HG03571 (cell line): ENCODE data around the gene CCNC.

Experiments used
- ATAC-seq: cut with Tn5 transposase; IDR thresholded peaks from one replicate; pipeline ENCODE4 v1.9.1; 2021; ENCODE audit not compliant: unreplicated experiment

The CCNC gene, protein sequence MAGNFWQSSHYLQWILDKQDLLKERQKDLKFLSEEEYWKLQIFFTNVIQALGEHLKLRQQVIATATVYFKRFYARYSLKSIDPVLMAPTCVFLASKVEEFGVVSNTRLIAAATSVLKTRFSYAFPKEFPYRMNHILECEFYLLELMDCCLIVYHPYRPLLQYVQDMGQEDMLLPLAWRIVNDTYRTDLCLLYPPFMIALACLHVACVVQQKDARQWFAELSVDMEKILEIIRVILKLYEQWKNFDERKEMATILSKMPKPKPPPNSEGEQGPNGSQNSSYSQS

DNA sequence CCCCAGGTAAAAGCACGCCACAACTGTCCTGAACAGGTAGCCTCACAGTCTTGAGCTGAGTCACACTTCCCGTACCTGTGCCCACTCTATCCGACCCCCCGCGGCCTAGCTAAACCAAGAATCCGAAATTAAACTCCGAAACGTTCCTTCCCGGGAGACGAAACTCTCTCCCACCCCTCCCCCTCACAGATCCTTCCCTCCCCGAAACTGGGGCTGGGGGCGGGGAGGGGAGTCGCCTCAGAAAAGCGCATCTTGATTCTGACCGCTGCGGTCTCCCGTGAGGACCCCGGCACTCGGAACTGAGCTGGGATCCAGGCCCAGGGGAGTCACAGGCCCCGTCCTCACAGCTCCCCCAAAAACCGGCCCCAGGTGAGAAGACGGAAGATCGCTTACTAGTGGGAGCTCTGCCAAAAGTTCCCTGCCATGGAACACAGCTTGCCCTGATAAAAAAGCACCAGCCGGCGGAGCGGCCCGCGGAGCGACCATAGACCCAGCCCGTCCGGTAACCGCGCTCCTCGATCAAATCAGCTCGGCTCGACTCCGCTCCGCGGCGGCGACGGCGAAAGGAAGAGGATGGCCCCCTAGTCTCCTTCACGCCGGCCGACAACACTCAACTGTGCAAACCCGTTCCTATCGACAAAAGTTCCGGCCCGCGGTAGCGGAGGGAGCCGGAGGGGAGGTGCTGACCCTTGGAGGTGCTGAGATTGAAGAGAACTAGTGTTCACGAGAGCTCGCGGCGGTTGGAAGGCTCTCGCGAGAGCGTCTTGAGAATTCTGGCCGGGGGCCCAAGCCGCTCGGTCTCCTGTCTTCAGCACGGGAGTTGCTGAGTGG, at the start of gene CCNC:
Gene CCNC (minus strand): TSS at position 558 of the 831 bp plus-strand sequence. CDS start 133 bp downstream, at position 425.
- ATAC-seq, result peak; percentile 98

DNA sequence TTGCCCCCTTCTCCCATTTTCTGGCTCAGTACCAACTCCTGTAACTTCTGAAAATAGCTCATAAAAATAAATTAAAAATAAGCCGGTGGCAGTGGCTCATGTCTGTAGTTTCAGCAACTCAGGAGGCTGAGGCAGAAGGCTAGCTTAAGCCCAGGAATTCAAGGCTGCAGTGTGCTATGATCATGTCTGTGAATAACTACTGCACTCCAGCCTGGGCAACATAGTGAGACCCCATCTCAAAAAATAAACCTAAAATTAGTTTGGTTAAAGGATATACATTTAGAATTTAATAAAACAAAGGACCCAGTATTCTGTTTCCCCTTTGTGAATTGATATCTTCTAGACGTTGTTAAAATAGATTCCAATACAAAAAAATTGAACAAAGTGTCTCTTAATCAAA, 48.7 kb upstream of the CCNC start:
- no peak for ATAC-seq

DNA sequence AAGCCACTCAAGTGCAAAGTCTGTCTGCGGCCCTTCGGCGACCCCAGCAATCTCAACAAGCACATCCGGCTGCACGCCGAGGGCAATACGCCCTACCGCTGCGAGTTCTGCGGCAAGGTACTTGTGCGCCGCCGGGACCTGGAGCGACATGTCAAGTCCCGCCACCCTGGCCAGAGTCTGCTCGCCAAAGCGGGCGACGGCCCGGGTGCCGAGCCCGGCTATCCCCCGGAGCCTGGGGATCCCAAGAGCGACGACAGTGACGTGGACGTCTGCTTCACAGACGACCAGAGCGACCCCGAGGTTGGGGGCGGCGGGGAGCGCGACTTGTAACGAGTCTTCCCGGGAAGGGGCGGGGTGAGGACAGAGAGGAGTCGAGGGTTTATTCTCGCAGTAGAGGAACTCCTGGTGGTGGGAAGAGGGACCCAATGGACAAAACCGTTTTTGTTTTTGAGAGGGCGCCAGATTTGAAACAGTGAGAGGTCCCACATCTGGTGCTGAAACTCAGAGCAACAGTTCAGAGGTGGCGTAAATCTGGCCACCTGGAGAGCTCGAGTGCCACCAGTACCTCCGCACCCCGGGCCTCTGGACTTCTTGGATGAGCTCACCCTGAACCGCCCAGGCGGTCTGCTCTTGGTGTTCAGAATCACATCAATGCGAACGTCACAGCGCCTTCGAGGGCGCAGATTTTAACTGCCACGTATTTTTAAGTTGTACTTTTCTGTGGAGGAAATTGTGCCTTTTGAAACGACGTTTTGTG, 46.1 kb upstream of the CCNC start:
- ATAC-seq, result no peak

DNA sequence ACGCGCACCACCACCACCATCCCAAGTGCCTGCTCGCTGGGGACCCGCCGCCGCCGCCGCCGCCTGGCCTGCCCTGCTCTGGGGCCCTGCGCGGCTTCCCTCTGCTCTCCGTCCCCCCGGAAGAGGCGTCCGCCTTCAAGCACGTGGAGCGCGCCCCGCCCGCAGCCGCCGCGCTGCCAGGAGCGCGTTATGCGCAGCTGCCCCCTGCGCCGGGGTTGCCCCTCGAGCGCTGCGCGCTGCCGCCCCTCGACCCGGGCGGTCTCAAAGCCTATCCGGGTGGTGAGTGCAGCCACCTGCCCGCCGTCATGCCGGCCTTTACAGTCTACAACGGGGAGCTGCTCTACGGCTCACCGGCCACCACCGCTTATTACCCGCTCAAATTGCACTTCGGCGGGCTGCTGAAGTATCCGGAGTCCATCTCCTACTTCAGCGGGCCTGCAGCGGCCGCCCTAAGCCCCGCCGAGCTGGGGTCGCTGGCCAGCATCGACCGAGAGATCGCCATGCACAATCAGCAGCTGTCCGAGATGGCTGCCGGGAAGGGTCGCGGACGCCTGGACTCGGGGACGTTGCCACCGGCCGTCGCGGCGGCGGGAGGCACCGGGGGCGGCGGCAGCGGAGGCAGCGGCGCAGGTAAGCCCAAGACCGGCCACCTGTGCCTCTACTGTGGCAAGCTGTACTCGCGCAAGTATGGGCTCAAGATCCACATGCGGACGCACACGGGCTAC, 45.4 kb upstream of the CCNC start:
- ATAC-seq, result peak; percentile 55

DNA sequence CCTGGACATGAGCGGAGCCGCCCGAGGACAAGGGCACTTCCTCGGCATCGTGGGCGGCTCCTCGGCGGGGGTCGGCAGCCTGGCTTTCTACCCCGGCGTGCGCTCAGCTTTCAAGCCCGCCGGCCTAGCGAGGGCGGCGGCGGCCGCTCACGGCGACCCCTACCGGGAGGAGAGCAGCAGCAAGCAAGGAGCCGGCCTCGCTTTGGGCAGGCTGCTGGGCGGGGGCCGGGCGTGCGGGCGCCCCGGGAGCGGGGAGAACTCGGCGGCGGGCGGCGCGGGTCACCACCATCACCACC, 44.9 kb upstream of the CCNC start:
- peak; percentile 63 for ATAC-seq

DNA sequence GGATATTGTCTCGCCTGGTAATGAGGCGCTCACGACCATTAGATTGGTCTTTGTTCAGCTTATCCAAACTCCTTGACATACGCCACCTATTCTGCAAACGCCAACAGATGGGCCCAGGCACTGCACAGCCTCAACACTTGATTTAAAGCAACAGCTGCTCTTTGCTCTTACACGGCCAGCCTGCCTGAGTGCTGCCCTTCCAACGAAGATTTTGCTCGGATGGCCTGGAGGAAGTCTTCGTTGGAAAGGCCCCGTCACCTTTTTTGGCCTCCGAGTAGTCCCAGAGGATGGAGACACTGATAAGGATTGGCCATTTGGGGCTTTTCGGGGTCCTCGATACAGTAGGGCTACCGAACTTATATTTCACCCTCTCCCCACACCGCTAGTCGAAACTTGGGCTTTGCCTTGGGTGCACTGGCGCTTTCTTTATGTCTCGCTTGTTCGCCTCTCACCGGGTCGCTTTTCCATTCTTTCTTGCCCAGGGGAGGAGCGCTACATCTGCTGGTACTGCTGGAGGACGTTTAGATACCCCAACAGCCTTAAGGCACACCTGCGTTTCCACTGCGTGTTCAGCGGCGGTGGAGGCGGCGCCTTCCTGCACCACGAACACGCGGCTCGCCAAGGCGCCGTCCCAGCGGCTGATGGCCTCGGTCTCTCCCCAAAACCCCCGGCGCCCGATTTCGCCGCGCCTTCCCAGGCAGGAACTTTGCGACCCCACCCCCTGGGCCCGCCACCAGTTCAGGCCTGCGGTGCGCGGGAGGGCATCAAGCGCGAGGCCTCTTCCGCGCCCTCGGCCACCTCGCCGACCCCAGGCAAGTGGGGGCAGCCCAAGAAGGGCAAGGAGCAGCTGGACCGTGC, 44.3 kb upstream of the CCNC start:
- no peak for ATAC-seq

DNA sequence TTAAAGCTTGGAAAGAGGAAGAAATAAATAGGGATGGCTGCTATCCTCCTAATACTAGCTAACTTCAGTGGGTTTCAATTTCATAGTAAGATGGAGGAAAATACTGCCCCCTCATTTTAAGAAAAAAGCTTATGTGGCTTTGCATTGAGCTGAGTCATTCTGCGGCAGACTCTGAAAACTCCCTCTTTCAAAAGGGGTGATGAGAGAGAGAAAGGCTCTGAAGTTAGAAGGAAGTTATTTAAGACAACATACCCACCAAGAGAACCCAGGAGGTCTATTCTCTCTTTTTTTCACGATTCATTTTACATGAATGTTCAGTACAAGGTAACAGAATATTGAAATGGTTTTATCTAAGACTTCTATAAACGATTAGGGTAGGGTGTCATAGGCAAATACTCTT, 42.7 kb upstream of the CCNC start:
- ATAC-seq, result peak; percentile 53

DNA sequence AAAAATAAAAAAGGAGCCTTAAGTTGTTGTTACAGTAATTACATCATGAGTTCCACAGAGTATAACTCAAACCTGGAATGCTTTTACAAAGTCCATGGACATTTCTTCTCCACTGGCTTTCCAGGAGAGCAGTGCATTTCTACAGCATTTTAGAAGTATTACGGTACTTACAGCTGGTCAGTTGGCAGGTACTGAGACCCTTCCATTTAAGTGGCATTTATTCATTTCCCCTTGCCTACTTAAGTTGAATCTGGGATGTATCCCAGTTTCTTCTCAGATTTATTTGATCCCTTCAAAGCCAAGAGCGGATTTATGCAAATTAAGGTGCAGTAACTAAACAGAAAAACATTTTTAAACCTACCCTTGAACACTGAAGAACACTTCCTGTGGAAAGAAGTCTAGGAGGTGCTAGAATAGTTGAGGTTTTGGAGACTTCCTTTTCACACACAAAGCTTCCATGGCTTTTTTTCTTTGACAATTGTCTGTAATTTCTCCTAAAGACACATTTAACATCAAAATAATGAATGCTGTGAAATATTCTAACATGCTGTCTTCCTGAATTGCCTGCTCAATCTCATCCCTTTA, 41.5 kb upstream of the CCNC start:
- ATAC-seq, result no peak

DNA sequence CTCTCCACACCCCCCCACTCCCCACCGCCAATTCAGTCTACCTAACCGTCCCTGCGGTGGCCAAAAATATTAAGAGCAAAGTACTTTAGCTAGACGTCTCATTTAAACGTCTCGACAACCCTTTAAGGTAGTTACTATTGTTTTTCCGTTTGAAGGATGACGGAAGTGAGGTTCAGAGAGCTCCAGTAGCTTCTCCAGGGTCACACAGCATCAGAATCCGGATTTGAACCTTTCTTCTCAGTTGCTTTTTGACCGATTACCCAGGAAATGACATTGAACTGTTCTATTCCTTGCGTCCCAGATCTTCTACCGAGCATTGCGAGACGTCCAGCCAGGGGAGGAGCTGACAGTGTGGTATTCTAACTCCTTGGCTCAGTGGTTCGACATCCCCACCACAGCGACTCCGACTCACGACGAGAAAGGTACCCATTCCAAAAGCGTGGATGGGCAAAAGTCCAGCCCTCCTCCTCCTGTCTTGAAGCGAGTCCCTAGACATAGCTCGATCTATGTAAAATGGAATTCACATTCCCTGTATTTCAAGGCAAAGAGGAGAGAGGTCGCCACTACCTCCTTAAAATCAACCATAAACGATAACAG, 40.5 kb upstream of the CCNC start:
- ATAC-seq, result no peak

DNA sequence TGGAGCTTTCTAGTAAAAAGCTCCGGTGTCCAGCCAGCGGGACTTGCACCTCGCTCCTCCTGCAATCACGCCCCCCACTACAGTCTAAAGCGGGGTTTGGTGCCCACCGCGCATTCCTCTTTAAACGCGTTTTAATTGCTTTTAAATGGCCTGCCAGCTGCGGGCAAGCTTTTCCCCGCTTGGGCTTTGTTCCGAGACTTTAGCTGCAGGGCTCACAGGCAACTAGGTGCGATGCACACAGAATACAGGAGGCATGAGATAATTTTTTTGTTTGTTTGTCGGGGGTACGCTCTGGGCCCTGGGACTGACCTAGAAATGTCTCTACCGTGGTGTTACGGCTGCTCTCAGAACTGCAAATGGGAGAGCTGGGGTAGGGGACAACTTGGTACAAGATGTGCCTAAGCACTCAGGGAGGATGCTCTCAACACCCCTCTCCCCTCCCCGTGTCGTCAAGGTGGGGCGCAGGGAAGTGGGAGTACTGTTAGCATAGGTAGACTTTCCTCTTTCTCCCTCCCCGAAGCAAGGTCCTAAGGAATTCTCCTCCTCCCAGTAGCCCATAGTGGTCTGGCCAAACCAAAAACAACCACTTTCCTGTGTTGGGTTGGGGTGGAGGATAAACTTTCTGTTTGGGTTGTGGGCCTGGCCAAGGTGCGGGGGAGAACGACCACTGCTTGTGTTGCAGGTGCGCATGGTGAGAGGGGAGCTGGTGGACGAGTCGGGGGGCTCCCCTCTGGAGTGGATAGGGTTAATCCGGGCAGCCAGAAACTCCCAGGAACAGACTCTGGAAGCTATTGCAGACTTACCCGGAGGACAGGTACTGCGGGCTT, 39.8 kb upstream of the CCNC start:
- ATAC-seq, result no peak

DNA sequence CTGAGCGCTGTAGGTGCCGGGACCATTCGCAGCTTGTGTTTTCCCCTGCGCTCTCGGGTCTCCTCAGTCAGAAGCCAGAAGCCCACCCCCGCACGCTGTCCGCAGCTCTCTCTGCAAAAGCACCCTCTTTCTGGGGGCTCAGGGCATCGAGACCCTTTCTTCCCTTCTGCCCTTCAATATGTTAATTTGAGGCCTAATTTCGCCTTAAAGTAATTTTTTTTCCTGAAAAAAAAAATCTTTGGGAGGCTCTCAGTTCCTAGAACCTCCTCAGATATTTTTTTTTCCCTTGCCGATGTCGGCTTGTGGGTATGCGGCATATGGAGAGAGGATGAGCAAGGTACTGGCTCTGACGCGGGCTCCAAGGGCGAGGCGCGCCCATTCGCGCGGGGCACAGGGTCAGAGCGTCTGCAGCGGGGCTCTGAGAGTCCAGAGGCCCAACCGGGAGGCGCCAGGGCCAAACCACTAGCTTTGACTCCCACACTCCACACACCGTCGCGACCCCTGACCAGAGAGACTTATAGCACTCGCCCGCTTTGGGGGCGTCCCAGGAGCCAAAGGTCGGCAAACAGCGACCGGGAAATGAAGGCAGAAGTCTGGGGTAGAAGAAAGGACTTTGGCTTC, 39.1 kb upstream of the CCNC start:
- ATAC-seq, result no peak

DNA sequence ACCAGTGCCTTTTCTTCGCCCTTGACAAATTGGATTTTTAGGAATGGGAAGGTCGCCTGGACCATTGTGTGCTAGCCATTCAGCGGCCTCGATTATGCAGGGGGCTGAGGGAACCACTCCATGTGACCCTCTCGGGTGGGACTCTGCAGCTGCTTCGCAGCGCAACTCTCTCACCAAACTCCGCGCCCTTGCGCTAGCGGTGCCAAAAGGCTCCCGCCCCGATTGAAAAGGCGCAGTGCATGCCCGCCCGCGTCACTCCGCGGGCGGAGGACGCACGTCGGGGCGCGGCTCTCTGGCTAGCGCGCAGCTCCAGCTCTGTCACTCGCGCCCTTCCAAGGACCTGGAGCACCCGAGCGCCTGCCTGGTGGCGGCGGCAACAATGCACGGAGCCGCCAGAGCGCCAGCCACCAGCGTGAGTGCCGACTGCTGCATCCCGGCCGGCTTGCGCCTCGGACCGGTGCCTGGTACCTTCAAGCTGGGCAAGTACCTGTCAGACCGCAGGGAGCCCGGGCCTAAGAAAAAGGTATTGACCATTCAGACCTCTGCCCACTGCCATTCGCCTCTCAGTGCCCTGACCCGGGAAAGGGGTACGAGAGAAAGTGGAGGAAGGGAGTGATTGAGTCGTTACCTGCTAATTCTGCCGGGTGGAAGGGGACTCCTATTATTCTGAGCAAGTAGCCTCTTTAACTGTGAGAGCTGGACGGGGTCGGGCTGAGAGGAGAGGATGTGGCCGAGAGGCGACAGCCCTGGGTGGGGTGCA, 38.4 kb upstream of the CCNC start, which contains the start of gene PRDM13:
Gene PRDM13 (plus strand): TSS at position 178 of the 760 bp plus-strand sequence. CDS start 202 bp downstream, at position 380.
- ATAC-seq, result no peak

DNA sequence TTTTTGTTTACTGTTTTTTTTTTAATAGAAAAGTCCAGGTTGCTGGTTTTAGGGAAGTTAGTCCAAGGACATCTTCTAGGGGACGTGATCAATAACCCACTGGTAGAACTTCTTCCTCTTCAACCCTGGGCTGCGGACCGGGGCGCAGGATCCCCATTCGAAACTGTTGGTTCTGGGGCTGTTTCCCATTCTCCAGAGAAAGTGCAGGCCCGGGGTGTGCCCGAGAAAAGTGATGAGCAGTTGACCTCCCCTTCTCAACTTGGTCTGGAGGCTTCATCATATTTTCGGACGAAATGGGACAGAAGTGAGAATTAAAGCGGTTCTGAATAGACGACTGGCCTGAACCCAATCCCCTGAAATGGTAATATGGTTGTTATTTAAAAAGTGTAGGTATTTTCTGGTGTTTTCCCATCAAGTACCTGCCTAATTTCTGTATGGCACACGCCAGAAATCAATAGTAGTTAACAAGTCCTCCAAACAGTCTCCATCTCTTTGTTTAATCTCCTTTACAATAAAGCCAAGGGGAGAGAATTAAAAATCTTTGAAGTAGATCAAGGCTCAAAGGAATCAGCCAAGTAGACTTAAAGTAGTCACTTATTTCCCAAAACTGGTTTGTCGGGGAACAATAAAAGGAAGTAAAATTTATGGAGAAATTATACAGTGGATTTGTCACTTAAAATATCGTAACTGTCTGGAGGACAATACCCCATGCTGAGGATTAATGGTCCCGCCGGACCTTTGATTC, 37.6 kb upstream of the CCNC start:
- ATAC-seq, result no peak

DNA sequence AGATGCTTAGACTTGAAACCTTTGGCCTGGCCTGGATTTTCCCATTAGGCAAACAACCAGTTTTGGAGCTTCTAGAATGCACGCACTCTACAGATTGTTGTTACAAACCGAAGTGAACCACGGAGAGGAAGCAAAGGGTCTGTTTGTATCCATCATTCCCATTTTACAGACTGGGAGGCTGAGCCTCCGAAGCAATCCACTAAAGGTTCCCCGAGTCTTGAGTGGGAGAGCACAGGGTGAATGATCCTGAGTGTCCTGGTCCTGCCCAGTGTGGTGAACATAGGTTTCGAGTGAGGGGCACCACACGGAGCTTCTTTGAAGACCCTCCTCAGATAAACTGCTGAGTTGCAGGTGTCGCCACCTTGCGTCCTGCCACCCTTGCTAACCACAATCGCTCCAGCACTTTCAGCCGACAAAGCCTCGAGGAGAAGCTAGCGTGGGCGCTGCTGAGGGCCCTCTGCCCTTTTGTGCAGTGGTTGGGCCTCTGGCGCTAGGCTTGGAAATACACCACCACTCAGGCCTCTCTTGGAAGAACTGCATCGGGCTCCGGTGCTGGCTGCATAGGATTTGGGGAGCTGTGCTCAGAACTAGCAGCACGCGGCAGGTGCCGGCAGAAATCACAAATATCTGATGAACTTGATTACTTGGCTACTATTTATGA, 36.7 kb upstream of the CCNC start:
- ATAC-seq, result no peak

DNA sequence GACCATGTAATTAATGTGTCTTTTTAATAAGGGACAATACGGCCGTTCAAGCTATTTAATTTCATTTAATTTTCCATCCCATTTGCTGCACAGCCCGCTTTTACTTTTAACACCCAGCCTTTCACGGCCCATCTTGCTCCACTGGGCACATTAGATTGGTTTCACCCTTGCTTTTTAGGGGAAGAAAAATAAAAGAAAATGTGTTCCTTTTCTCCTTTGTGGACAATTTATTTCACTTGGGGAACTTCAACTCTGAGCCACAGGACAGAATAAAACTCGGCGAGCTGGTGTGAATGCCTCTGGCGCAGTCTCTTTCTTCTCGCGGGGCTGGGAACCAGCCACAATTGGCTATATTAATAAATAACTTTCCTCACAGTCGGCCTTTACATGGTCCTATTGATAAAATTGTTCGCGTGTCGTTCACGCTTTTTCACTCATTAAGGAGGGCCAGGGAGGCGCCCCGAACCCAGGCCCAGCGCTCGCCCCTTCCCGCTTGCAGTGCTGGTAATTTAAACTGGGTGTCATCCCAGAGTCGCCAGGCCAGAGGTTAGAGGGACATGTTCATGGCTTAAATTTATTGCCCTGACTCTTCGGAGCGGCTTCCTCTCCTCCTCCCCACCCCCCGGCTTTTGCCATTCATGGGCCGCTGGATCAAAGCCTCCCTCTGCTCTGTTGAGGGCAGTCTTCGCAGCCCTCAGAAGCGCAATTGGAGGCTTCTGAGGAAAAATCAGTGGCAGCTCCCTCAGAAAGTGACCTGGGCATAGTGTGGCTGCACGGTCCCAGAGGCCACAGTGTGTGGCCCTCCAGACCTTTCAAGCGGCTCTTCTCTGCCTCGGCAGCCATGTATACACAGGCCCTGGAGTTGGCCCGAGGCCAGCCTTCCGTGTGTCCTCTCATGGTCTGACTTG, 36.0 kb upstream of the CCNC start:
- ATAC-seq, result no peak
